ENCODE measurements around the gene MAPKAPK2. TPM values are rescaled to one million over a fixed set of nuclear protein-coding genes. Genes with fewer than 3 reads are reported as not detected.

MAPKAPK2 gene
- 93.7 and 96.2 TPM in 2 replicates for total RNA-seq (2022)
- percentile 89 among the genes with signal in this experiment for Bru-seq, nascent RNA
- percentile 87 among the genes with signal in this experiment for BruChase-seq, experiment 1, labeled RNA remaining after a 6-hour chase
- BruChase-seq, experiment 2, labeled RNA remaining after a 2-hour chase, result percentile 80 among the genes with signal in this experiment
- long read RNA-seq, partial matches to known transcripts, result 0 of 13 reads
- long read RNA-seq, other reads (novel, unspliced or antisense), result 12 of 13 reads

DNA sequence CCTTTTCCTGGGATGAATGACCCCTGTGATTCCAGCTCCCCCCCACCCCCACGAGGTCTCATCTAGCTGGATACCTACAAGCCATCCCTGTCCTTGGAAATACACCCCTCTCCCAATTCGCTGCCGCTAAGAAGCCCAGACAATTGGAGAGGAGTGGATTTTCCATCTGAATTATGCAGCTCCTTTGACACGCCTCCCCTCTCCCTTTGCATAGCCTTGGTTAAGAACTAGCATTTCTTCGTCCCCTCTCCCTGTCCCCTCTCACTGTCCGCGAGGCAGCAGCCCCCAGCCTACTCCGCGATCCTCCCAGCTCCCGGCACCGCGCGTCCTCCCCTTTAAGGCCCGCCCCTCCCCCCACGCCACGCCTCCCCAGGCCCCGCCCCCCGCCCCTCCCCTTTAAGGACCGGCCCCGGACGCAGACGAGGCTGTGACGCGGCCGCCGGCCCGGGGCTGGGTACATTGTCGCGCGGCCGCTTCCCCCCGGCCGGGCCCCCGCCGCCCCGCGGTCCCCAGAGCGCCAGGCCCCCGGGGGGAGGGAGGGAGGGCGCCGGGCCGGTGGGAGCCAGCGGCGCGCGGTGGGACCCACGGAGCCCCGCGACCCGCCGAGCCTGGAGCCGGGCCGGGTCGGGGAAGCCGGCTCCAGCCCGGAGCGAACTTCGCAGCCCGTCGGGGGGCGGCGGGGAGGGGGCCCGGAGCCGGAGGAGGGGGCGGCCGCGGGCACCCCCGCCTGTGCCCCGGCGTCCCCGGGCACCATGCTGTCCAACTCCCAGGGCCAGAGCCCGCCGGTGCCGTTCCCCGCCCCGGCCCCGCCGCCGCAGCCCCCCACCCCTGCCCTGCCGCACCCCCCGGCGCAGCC lies at the start of gene MAPKAPK2:
MAPKAPK2 (plus strand) TSS at position 428 of the 856 bp plus-strand sequence; CDS start at position 753, 325 bp downstream.
- peak within 1 kb of the TSS; percentile 80 for H3K4me3 Mint-ChIP-seq (ENCODE audit: low read depth, unreplicated experiment)
- intact Hi-C loops (cut with micrococcal nuclease; ENCODE audit: unreplicated experiment), result loop anchor here (5.0 kb wide), 1 partner anchor 38 kb away; no protein-coding TSS in a partner anchor
- H3K4me1 Mint-ChIP-seq (ENCODE audit: low read depth, unreplicated experiment), result peaks cover 33% of the 10 kb centered on the region
- BruUV-seq (replicated peaks), result no TSS peak
- CTCF ChIA-PET, result interaction anchor here (0.7 kb wide), 1 partner anchor 194 kb away, joined by 3 read pairs; no protein-coding TSS in a partner anchor
- H3K36me3 Mint-ChIP-seq (ENCODE audit: insufficient read depth, unreplicated experiment), result peaks cover 26% of the 10 kb centered on the region
- no peaks in the 10 kb centered on the region for H3K9me3 Mint-ChIP-seq (ENCODE audit: low read depth, unreplicated experiment)
- TF ChIP-seq, protein P1, sequence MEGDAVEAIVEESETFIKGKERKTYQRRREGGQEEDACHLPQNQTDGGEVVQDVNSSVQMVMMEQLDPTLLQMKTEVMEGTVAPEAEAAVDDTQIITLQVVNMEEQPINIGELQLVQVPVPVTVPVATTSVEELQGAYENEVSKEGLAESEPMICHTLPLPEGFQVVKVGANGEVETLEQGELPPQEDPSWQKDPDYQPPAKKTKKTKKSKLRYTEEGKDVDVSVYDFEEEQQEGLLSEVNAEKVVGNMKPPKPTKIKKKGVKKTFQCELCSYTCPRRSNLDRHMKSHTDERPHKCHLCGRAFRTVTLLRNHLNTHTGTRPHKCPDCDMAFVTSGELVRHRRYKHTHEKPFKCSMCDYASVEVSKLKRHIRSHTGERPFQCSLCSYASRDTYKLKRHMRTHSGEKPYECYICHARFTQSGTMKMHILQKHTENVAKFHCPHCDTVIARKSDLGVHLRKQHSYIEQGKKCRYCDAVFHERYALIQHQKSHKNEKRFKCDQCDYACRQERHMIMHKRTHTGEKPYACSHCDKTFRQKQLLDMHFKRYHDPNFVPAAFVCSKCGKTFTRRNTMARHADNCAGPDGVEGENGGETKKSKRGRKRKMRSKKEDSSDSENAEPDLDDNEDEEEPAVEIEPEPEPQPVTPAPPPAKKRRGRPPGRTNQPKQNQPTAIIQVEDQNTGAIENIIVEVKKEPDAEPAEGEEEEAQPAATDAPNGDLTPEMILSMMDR (IDR thresholded peaks at IDR 0.05; ENCODE audit: unreplicated experiment), result no peak
- DNase-seq, result peak; percentile 77
- H3K27me3 Mint-ChIP-seq (ENCODE audit: unreplicated experiment), result peaks cover 31% of the 10 kb centered on the region
- H3K27ac Mint-ChIP-seq (ENCODE audit: unreplicated experiment), result peak within 1 kb of the TSS; percentile 81

DNA sequence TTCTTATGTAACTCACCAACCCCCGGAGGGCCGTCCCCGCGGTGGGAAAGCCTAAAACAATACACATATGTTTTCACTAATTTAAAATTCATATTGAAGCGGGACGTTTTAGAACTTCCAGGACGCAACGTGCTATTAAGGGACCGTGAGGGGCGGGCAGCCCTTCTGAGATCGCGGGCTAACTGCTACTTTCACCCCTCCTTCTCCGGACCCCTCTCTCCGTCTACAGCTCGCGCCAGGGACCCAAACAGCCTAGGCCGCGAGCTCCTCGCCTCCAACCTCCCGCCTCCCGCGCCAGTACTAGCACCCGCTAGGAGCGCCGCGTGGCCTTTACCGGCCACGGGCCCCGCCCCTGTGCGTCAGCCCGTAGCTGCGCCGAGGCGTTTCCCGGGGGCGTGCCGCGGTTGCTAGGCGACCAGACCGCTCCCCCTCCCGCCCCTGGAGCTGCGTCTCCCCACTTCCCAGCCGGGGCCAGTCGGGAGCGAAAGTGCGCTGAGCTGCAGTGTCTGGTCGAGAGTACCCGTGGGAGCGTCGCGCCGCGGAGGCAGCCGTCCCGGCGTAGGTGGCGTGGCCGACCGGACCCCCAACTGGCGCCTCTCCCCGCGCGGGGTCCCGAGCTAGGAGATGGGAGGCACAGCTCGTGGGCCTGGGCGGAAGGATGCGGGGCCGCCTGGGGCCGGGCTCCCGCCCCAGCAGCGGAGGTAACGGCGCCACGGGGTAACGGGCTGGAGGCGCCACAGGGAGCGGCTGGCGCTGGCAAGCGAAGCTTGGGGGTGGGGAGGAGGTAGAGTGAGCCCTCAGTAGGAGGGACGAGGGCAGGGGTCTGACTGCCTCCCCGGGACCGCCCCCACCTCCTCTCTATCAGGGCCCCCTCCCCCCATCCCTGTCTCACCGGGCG lies 49.4 kb upstream of the MAPKAPK2 start, which contains the start of gene DYRK3:
DYRK3 (plus strand) TSS at position 457 of the 898 bp plus-strand sequence; CDS start at position 625, 168 bp downstream.
- Mint-ChIP-seq H3K27ac (ENCODE audit: unreplicated experiment) (peak within 1 kb of the TSS; percentile 75), H3K4me1 (ENCODE audit: low read depth, unreplicated experiment) (peaks cover 26% of the 10 kb centered on the region), H3K9me3 (ENCODE audit: low read depth, unreplicated experiment) (no peaks in the 10 kb centered on the region), H3K4me3 (ENCODE audit: low read depth, unreplicated experiment) (peak within 1 kb of the TSS; percentile 95), H3K36me3 (ENCODE audit: insufficient read depth, unreplicated experiment) (peaks cover 28% of the 10 kb centered on the region), H3K27me3 (ENCODE audit: unreplicated experiment) (peaks cover 26% of the 10 kb centered on the region)
- CTCF ChIA-PET, result interaction anchor here (0.5 to 4.5 kb wide), 17 partner anchors 9 to 847 kb away, joined by 3 to 47 read pairs (median 4); partner anchors contain the start of genes C1orf116 and EIF2D
- intact Hi-C loops (cut with micrococcal nuclease; ENCODE audit: unreplicated experiment), result loop anchor here (10.0 kb wide), 1 partner anchor 79 kb away; no protein-coding TSS in a partner anchor
- TSS peak; percentile 99 for BruUV-seq (replicated peaks)
- TF ChIP-seq, protein P1 (IDR thresholded peaks at IDR 0.05; ENCODE audit: unreplicated experiment), result no peak
- DNase-seq, result peak; percentile 98

DNA sequence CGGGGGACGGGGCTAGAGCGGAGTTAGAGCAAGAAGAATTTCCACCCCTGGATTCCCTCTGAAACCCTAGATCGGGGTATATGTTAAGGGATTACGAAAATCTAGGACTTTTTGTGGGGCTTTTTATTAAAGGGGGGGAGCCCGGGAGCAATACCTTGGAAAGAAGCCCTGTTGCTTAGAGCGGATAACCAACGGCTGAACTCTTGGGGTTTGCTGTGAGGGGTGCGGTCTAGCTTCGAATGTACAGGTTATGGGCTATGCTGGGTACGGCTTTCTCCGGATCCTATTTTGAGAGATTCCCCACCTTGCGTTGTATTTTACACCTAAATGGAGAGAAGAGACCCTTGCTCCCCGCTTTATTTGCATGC lies 48.7 kb upstream of the MAPKAPK2 start:
- no peaks in the 10 kb centered on the region for H3K9me3 Mint-ChIP-seq (ENCODE audit: low read depth, unreplicated experiment)
- DNase-seq, result no peak
- peak overlapping the region; percentile 95 for H3K4me3 Mint-ChIP-seq (ENCODE audit: low read depth, unreplicated experiment)
- CTCF ChIA-PET, result interaction anchor here (0.7 to 4.5 kb wide), 8 partner anchors 24 to 397 kb away, joined by 3 to 47 read pairs (median 4); partner anchors contain the start of genes C1orf116 and EIF2D
- peaks cover 26% of the 10 kb centered on the region for H3K4me1 Mint-ChIP-seq (ENCODE audit: low read depth, unreplicated experiment)
- TF ChIP-seq, protein P1 (IDR thresholded peaks at IDR 0.05; ENCODE audit: unreplicated experiment), result no peak
- intact Hi-C loops (cut with micrococcal nuclease; ENCODE audit: unreplicated experiment), result loop anchor here (10.0 kb wide), 1 partner anchor 79 kb away; no protein-coding TSS in a partner anchor
- no TSS peak for BruUV-seq (replicated peaks)
- H3K36me3 Mint-ChIP-seq (ENCODE audit: insufficient read depth, unreplicated experiment), result peaks cover 28% of the 10 kb centered on the region
- H3K27me3 Mint-ChIP-seq (ENCODE audit: unreplicated experiment), result peaks cover 26% of the 10 kb centered on the region
- no peak overlapping the region for H3K27ac Mint-ChIP-seq (ENCODE audit: unreplicated experiment)

Data from Calu3 (cell line).